Astrocyte (in vitro differentiated cells and primary cell): ENCODE data around the gene PIGN. TPM values are rescaled to one million over a fixed set of nuclear protein-coding genes. Genes with fewer than 3 reads are reported as not detected.
A peak's percentile ranks its signal among the peaks of the same experiment; 100 is the strongest.

Source experiments
- DNase-seq: peaks from one replicate; pipeline ENCODE4 v3.0.0-alpha.2; 2010; ENCODE audit warnings: low read depth
- FAIRE-seq: peaks from 2 replicates; lab custom pipeline; 2011; peaks lifted over from hg19 to GRCh38; lab: Jason Lieb, UNC
- H2AFZ ChIP-seq: 2 replicates; pipeline ENCODE4 v1.6.0; 2012; ENCODE audit warnings: low read depth, low read length, inconsistent platforms
- H3K27ac ChIP-seq: 2 replicates; pipeline ENCODE4 v1.5.1; 2011; ENCODE audit warnings: low read depth, low read length, inconsistent platforms
- H3K27me3 ChIP-seq: 2 replicates; pipeline ENCODE4 v1.6.0; 2011; ENCODE audit warnings: low read length, inconsistent platforms; ENCODE audit not compliant: insufficient read depth
- H3K36me3 ChIP-seq: 2 replicates; pipeline ENCODE4 v1.5.1; 2011; ENCODE audit warnings: low read length, inconsistent platforms; ENCODE audit not compliant: insufficient read depth
- H3K4me1 ChIP-seq: 2 replicates; pipeline ENCODE4 v1.5.1; 2011; ENCODE audit warnings: low read length, inconsistent platforms; ENCODE audit not compliant: insufficient read depth
- H3K4me2 ChIP-seq: 2 replicates; pipeline ENCODE4 v1.6.0; 2012; ENCODE audit warnings: low read length, inconsistent platforms
- H3K4me3 ChIP-seq: 2 replicates; pipeline ENCODE4 v1.5.1; 2011; ENCODE audit warnings: low read depth, mild to moderate bottlenecking, low read length, inconsistent platforms; ENCODE audit not compliant: insufficient read depth
- H3K79me2 ChIP-seq: 2 replicates; pipeline ENCODE4 v1.6.0; 2012; ENCODE audit warnings: mild to moderate bottlenecking, low read length, inconsistent platforms; ENCODE audit not compliant: insufficient read depth
- H3K9ac ChIP-seq: 2 replicates; pipeline ENCODE4 v1.6.0; 2012; ENCODE audit warnings: mild to moderate bottlenecking, low read length, inconsistent platforms
- H3K9me3 ChIP-seq: 2 replicates; pipeline ENCODE4 v1.5.1; 2012; ENCODE audit warnings: low read depth, mild to moderate bottlenecking, low read length, inconsistent platforms; ENCODE audit not compliant: insufficient read depth
- H4K20me1 ChIP-seq: 2 replicates; pipeline ENCODE4 v1.6.0; 2012; ENCODE audit warnings: low read length, inconsistent platforms; ENCODE audit not compliant: insufficient read depth
- H3K27ac Mint-ChIP-seq: one replicate; pipeline ENCODE4 v1.8.0; 2021; ENCODE audit warnings: mild to moderate bottlenecking, mixed read lengths; ENCODE audit not compliant: unreplicated experiment
- H3K27me3 Mint-ChIP-seq: one replicate; pipeline ENCODE4 v1.8.0; 2021; ENCODE audit warnings: low read depth, mixed read lengths; ENCODE audit not compliant: unreplicated experiment
- H3K36me3 Mint-ChIP-seq: one replicate; pipeline ENCODE4 v1.8.0; 2021; ENCODE audit warnings: low read depth, mixed read lengths; ENCODE audit not compliant: unreplicated experiment
- H3K4me1 Mint-ChIP-seq: one replicate; pipeline ENCODE4 v1.8.0; 2021; ENCODE audit warnings: low read depth, mixed read lengths; ENCODE audit not compliant: unreplicated experiment
- H3K4me3 Mint-ChIP-seq: one replicate; pipeline ENCODE4 v1.8.0; 2021; ENCODE audit warnings: mild to moderate bottlenecking, moderate library complexity, mixed read lengths; ENCODE audit not compliant: unreplicated experiment
- H3K9me3 Mint-ChIP-seq: one replicate; pipeline ENCODE4 v1.8.0; 2021; ENCODE audit warnings: mild to moderate bottlenecking, mixed read lengths; ENCODE audit not compliant: unreplicated experiment
- EZH2 ChIP-seq: IDR thresholded peaks from 2 replicates; pipeline ENCODE4 v1.6.1; 2012; ENCODE audit warnings: mild to moderate bottlenecking, low read length, inconsistent platforms; ENCODE audit not compliant: insufficient read depth
- total RNA-seq: library from RNA; stranded (reverse); gene quantifications from 2 replicates; pipeline ENCODE4 v1.2.1, GENCODE V29; 2021
- TF ChIP-seq, protein P1 (sequence below): IDR thresholded peaks from 2 replicates; pipeline ENCODE4 v1.5.1; 2011; ENCODE audit warnings: low read depth, mild to moderate bottlenecking, inconsistent platforms, low read length, moderate library complexity; ENCODE audit not compliant: insufficient read depth

The PIGN gene
- total RNA-seq, 1 donor from 2014 or later: 20.0 TPM

GRCh38 chr18:62105376-62105775 is 81.5 kb downstream of the PIGN start:
- no peaks in the 10 kb centered on the region for H3K27me3 Mint-ChIP-seq
- no peak overlapping the region for H3K27ac Mint-ChIP-seq
- TF ChIP-seq EZH2: no peak
- TF ChIP-seq, protein P1, sequence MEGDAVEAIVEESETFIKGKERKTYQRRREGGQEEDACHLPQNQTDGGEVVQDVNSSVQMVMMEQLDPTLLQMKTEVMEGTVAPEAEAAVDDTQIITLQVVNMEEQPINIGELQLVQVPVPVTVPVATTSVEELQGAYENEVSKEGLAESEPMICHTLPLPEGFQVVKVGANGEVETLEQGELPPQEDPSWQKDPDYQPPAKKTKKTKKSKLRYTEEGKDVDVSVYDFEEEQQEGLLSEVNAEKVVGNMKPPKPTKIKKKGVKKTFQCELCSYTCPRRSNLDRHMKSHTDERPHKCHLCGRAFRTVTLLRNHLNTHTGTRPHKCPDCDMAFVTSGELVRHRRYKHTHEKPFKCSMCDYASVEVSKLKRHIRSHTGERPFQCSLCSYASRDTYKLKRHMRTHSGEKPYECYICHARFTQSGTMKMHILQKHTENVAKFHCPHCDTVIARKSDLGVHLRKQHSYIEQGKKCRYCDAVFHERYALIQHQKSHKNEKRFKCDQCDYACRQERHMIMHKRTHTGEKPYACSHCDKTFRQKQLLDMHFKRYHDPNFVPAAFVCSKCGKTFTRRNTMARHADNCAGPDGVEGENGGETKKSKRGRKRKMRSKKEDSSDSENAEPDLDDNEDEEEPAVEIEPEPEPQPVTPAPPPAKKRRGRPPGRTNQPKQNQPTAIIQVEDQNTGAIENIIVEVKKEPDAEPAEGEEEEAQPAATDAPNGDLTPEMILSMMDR: no peak
- DNase-seq (peak; percentile 25), FAIRE-seq (no peak)
- Histone ChIP-seq H3K4me1 (no peaks in the 10 kb centered on the region), H3K36me3 (no peaks in the 10 kb centered on the region), H3K27ac (no peak overlapping the region), H3K27me3 (no peaks in the 10 kb centered on the region), H4K20me1 (no peaks in the 10 kb centered on the region), H3K9me3 (no peaks in the 10 kb centered on the region), H3K4me3 (no peak overlapping the region), H3K79me2 (no peaks in the 10 kb centered on the region), H2AFZ (no peak overlapping the region), H3K4me2 (peak overlapping the region; percentile 3), H3K9ac (no peak overlapping the region)
- peaks cover 8% of the 10 kb centered on the region for H3K4me1 Mint-ChIP-seq
- no peak overlapping the region for H3K4me3 Mint-ChIP-seq
- no peaks in the 10 kb centered on the region for H3K9me3 Mint-ChIP-seq
- H3K36me3 Mint-ChIP-seq: no peaks in the 10 kb centered on the region

DNA sequence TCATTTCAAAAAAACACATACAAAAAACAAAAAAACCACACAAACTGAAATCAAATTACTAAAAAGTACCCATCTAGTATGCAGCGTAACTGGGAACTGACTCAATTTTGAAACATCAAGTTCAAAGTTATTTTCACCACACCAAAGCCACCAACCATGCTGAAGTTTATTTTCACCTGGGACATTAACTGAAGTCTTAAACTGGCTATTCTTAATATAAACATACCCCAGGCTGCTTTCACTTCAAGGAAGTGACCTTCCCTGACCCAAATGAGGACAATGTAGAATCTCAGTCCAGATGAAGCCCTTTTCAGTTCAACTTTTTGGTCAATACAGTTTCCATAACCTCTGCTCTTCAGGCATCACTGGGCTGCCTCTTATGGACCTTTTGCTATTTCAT is 84.6 kb downstream of the PIGN start:
- peaks cover 8% of the 10 kb centered on the region for H3K4me1 Mint-ChIP-seq
- no peak overlapping the region for H3K4me3 Mint-ChIP-seq
- no peaks in the 10 kb centered on the region for H3K27me3 Mint-ChIP-seq

DNA sequence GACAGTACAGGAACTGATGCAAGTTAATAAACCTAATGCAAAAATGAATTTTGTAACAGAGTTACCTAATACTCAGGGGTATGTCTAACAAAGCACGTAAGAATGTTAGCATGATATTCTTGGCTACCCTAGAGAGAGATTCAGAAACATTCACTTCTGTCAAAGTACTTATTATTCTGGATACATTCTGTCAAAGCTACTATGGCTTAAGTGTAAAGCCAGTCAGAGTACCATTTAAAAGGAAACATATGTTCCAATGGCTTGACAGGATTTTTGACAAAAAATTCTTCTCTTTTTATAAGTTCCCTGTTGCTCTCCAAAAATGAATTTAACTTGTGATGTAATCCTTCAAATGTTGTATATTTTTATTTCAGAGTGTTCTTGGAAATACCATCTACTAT is 85.5 kb downstream of the PIGN start:
- H2AFZ ChIP-seq: no peak overlapping the region
- Mint-ChIP-seq H3K27me3 (no peaks in the 10 kb centered on the region), H3K36me3 (peaks cover 9% of the 10 kb centered on the region), H3K27ac (no peak overlapping the region), H3K4me3 (no peak overlapping the region), H3K4me1 (peaks cover 5% of the 10 kb centered on the region), H3K9me3 (peaks cover 5% of the 10 kb centered on the region)
- DNase-seq (peak; percentile 50), FAIRE-seq (no peak)
- H3K4me3 ChIP-seq: no peak overlapping the region
- H3K27me3 ChIP-seq: no peaks in the 10 kb centered on the region
- TF ChIP-seq, protein P1: no peak
- no peak for TF ChIP-seq EZH2
- no peaks in the 10 kb centered on the region for H4K20me1 ChIP-seq
- H3K9me3 ChIP-seq: no peaks in the 10 kb centered on the region
- H3K4me2 ChIP-seq: no peak overlapping the region
- H3K36me3 ChIP-seq: no peaks in the 10 kb centered on the region
- no peak overlapping the region for H3K27ac ChIP-seq
- H3K79me2 ChIP-seq: no peaks in the 10 kb centered on the region
- no peak overlapping the region for H3K9ac ChIP-seq
- no peaks in the 10 kb centered on the region for H3K4me1 ChIP-seq

More for the DNA sequence above, 84.6 kb downstream of the PIGN start:
- H3K9me3 Mint-ChIP-seq: peaks cover 5% of the 10 kb centered on the region
- DNase-seq (no peak), FAIRE-seq (no peak)
- H3K4me2 ChIP-seq: no peak overlapping the region
- no peaks in the 10 kb centered on the region for H3K79me2 ChIP-seq
- no peaks in the 10 kb centered on the region for H3K36me3 ChIP-seq
- no peak overlapping the region for H3K27ac ChIP-seq
- no peaks in the 10 kb centered on the region for H3K4me1 ChIP-seq
- H3K36me3 Mint-ChIP-seq: peaks cover 9% of the 10 kb centered on the region
- H3K27ac Mint-ChIP-seq: no peak overlapping the region
- no peaks in the 10 kb centered on the region for H3K27me3 ChIP-seq
- no peaks in the 10 kb centered on the region for H4K20me1 ChIP-seq
- H2AFZ ChIP-seq: no peak overlapping the region
- TF ChIP-seq EZH2: no peak
- TF ChIP-seq, protein P1: no peak
- no peak overlapping the region for H3K9ac ChIP-seq
- no peaks in the 10 kb centered on the region for H3K9me3 ChIP-seq
- H3K4me3 ChIP-seq: no peak overlapping the region
